Mucosa of descending colon (tissue), 3 donors: ENCODE results near the gene WBP2NL. TPM values are rescaled to one million over a fixed set of nuclear protein-coding genes. Genes with fewer than 3 reads are reported as not detected.
A peak's percentile ranks its signal among the peaks of the same experiment; 100 is the strongest.

Experiments used
- ATAC-seq: fragments of 200-7000 bp; cut with Tn5 transposase; one replicate; pipeline ENCODE4 v1.9.1; 2020; ENCODE audit warnings: mild to moderate bottlenecking, moderate library complexity
- DNase-seq, 3 donors: peaks; one replicate each; pipeline ENCODE4 v3.0.0-alpha.2; 2020
- H3K36me3 ChIP-seq: fragments of 200-600 bp; one replicate; pipeline ENCODE4 v1.8.0; 2021; ENCODE audit warnings: low read depth, mild to moderate bottlenecking
- H3K4me1 ChIP-seq: fragments of 200-600 bp; one replicate; pipeline ENCODE4 v1.8.0; 2021; ENCODE audit warnings: low read depth, mild to moderate bottlenecking
- H3K4me3 ChIP-seq: fragments of 200-600 bp; one replicate; pipeline ENCODE4 v1.8.0; 2021; ENCODE audit warnings: mild to moderate bottlenecking
- H3K9me3 ChIP-seq: fragments of 200-600 bp; one replicate; pipeline ENCODE4 v1.8.0; 2021; ENCODE audit warnings: mild to moderate bottlenecking
- intact Hi-C, 2 donors: fragments of 100-400 bp; cut with DNase I in 1 of 2; cut with micrococcal nuclease in 1 of 2; formaldehyde crosslinking; loops; one replicate each; pipeline versions ENCODE4 v1.11.0 to v1.11.1; 2022; cut with DNase I, micrococcal nuclease
- total RNA-seq, 3 donors: library from RNA; stranded (reverse); fragmentation: NEBNext Ultra II Directional in 2 of 3; extraction: Animal tissue kit (Norgen Biotek cat#: 25700) in 2 of 3; gene quantifications; one replicate each; pipeline versions ENCODE4 v1.2.1 to v1.2.4, GENCODE V29; 2021 to 2023
- TF ChIP-seq, protein P1 (sequence below): fragments of 200-600 bp; IDR thresholded peaks from one replicate; pipeline ENCODE4 v1.8.0; 2022; ENCODE audit warnings: antibody characterized with exemption, mild to moderate bottlenecking
- donor health status: DM: no; HTN: no; CAD: no; lungs with moderate emphysema.
- donor health status: DM: no; HTN: no; CAD: no.
- donor health status: DM: no; HTN: yes; CAD: no.

Gene WBP2NL
- total RNA-seq, 3 donors from 2014 or later = 0.63 to 3.7 (median 1.8) TPM

DNA sequence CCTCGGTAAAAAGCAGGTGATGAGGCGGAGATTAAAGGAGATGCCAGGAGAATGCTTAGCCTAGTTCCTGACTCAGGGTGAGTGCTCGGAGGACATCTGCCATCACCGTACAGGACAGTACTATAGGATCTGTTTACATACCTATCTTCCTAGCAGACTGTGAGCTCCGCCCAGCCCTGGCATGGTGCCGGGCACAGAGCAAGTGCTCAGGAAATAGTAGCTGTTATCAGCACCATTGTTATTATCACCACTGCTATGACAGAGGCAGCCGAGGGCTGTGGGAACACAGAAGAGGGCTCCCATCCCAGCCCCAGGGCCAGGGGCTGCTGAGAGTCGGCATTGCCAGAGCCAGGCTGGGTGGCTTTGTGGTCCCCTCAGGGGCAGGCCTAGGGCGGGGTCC lies 30.0 kb upstream of the WBP2NL start:
- Histone ChIP-seq H3K9me3 (no peaks in the 10 kb centered on the region), H3K36me3 (no peaks in the 10 kb centered on the region), H3K4me1 (no peaks in the 10 kb centered on the region), H3K4me3 (no peak overlapping the region)
- ATAC-seq (peak; percentile 66), DNase-seq (peak; percentile 59 to 68 (median 63))
- intact Hi-C loops = no loop called here
- TF ChIP-seq, protein P1, sequence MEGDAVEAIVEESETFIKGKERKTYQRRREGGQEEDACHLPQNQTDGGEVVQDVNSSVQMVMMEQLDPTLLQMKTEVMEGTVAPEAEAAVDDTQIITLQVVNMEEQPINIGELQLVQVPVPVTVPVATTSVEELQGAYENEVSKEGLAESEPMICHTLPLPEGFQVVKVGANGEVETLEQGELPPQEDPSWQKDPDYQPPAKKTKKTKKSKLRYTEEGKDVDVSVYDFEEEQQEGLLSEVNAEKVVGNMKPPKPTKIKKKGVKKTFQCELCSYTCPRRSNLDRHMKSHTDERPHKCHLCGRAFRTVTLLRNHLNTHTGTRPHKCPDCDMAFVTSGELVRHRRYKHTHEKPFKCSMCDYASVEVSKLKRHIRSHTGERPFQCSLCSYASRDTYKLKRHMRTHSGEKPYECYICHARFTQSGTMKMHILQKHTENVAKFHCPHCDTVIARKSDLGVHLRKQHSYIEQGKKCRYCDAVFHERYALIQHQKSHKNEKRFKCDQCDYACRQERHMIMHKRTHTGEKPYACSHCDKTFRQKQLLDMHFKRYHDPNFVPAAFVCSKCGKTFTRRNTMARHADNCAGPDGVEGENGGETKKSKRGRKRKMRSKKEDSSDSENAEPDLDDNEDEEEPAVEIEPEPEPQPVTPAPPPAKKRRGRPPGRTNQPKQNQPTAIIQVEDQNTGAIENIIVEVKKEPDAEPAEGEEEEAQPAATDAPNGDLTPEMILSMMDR = no peak

DNA sequence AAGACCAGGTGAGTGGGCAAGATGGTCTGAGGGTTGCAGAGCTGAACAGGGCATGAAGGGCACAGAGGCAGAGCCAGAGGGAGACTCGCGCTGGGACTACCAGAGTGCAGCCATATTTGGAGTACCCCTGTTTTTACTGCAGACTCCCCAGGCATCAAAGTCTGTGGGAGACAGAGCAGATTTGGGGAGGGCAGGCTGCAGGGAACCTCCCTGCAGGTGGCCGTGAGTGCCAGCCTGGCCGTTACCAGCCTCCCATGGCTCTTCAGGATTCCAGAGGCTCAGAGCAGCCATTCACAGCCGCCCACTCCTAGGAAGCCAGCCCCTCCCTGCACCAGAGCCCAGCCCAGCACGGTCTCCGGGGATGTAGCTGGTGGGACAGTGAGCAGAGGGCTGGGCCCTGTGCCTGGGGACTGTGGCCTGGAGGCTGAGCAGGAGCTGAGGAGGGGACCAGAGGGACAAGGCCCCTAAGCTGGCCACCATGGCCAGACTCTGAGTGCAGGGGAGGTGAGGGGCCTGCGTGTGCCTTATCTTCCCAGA lies 29.4 kb upstream of the WBP2NL start, which contains the start of gene SEPTIN3:
Gene SEPTIN3, plus strand, starts transcription at position 334 of the 537 bp plus-strand sequence. CDS start 2,050 bp downstream, outside the sequence.
- TF ChIP-seq, protein P1 = no peak
- intact Hi-C loops = no loop called here
- no peaks in the 10 kb centered on the region for H3K9me3 ChIP-seq
- ATAC-seq (no peak), DNase-seq (no peak)
- no peaks in the 10 kb centered on the region for H3K4me1 ChIP-seq
- no peak within 1 kb of the TSS for H3K4me3 ChIP-seq
- H3K36me3 ChIP-seq = no peaks in the 10 kb centered on the region

DNA sequence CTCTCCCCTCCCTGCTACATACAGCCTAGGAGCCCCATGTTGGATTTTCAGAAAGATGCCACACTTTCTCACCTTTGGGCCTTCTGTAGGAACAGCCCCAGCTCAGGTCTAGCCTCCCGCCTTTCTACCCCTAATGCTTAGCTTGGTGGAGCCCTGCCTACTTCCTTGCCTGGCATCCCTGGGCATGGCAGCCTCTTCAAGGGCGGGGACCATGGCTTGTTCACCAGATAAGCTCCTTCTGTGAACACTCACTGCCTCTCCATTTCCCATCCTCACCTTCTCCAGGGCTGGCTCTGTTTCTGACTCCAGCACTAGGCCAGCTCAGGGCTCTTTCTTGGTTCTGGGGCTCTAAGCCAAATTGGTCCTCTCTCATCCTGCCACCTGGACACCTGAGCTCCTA lies 28.0 kb upstream of the WBP2NL start:
- ATAC-seq = no peak
- no peaks in the 10 kb centered on the region for H3K4me1 ChIP-seq
- DNase-seq = no peak
- no peaks in the 10 kb centered on the region for H3K36me3 ChIP-seq
- TF ChIP-seq, protein P1 = no peak
- no peaks in the 10 kb centered on the region for H3K9me3 ChIP-seq
- intact Hi-C loops = no loop called here
- no peak overlapping the region for H3K4me3 ChIP-seq

GRCh38 chr22:41971431-41971830 lies 27.2 kb upstream of the WBP2NL start:
- no peak for ATAC-seq

GRCh38 chr22:41974691-41975290 lies 23.8 kb upstream of the WBP2NL start:
- no peaks in the 10 kb centered on the region for H3K36me3 ChIP-seq
- intact Hi-C loops = no loop called here
- TF ChIP-seq, protein P1 = no peak
- H3K9me3 ChIP-seq = no peaks in the 10 kb centered on the region
- no peak overlapping the region for H3K4me3 ChIP-seq
- H3K4me1 ChIP-seq = peaks cover 9% of the 10 kb centered on the region
- no peak for DNase-seq
- no peak for ATAC-seq

More at GRCh38 chr22:41971431-41971830, 27.2 kb upstream of the WBP2NL start:
- H3K4me1 ChIP-seq = peaks cover 5% of the 10 kb centered on the region
- H3K36me3 ChIP-seq = no peaks in the 10 kb centered on the region
- DNase-seq = no peak
- TF ChIP-seq, protein P1 = no peak
- intact Hi-C loops = no loop called here
- no peaks in the 10 kb centered on the region for H3K9me3 ChIP-seq
- H3K4me3 ChIP-seq = no peak overlapping the region
